ENCODE data around the gene BBS10. TPM values are rescaled to one million over a fixed set of nuclear protein-coding genes. Genes with fewer than 3 reads are reported as not detected.

BBS10 gene
- total and polyA plus RNA-seq, 2 of the 13 experiments (the other 11 are each of a cell fraction or from before 2014, with no cell fraction given) = 4.9 to 7.4 TPM

DNA sequence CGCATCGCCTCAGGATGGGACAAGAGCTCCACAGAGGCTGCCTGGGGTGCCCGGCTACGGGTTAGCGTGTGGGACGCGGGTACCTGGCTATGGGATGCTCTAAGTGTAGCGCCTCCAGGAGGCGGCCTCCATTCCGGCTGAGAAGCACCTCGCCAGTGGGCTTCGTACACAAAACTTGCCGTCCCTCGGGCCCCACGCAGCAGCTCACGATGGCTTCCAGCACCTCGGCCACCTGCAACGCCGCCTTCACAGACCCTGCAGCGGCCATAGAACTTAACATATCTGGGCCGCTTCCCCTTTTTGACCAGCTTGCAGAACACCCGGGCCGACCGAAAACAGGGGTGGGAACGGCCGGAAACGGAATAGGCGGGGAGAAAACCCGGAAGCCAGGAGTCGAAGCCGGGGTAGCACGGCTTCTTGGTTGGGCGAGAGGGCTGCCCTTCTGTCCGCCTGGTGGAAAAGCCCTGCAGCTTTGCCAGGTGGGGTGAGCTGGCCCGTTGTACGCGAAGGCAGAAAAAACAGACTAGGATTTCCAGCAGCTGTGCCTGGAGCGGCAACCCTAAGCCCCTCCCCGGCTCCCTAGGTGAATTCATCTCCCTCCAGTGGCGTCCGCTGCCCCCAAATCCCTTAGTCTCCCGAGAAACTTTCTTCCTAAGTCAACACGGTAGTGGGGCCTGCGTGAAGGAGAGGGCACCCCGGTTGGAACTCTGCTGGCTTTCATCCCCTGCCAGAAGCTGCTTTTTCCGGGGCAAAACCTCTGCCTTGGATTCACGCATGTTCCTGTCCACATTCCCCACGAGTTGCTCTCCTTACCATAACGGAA, at the start of gene BBS10 (continued):
- TF ChIP-seq, protein P1, sequence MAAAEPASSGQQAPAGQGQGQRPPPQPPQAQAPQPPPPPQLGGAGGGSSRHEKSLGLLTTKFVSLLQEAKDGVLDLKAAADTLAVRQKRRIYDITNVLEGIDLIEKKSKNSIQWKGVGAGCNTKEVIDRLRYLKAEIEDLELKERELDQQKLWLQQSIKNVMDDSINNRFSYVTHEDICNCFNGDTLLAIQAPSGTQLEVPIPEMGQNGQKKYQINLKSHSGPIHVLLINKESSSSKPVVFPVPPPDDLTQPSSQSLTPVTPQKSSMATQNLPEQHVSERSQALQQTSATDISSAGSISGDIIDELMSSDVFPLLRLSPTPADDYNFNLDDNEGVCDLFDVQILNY (CRISPR knock-in tag; conservative IDR thresholded peaks at IDR 0.05) = no peak
- no peak for TF ChIP-seq PRPF4 (IDR thresholded peaks at IDR 0.05; ENCODE audit: low read depth, low read length, poor library complexity, severe bottlenecking)
- TF ChIP-seq ZNF343 (CRISPR knock-in tag; IDR thresholded peaks at IDR 0.05) = peak; percentile 76; the same call in 1 of the 2 replicates
- TF ChIP-seq GLI4 (CRISPR knock-in tag; IDR thresholded peaks at IDR 0.05; ENCODE audit: borderline replicate concordance) = no peak
- TF ChIP-seq U2AF1 (optimal IDR thresholded peaks at IDR 0.05; ENCODE audit: low read depth, low read length) = no peak
- TF ChIP-seq NR0B2 (CRISPR knock-in tag; IDR thresholded peaks at IDR 0.05) = peak; percentile 63; the same call in 1 of the 2 replicates
- no peak for TF ChIP-seq PATZ1 (CRISPR knock-in tag; IDR thresholded peaks at IDR 0.05)
- TF ChIP-seq, protein P2, sequence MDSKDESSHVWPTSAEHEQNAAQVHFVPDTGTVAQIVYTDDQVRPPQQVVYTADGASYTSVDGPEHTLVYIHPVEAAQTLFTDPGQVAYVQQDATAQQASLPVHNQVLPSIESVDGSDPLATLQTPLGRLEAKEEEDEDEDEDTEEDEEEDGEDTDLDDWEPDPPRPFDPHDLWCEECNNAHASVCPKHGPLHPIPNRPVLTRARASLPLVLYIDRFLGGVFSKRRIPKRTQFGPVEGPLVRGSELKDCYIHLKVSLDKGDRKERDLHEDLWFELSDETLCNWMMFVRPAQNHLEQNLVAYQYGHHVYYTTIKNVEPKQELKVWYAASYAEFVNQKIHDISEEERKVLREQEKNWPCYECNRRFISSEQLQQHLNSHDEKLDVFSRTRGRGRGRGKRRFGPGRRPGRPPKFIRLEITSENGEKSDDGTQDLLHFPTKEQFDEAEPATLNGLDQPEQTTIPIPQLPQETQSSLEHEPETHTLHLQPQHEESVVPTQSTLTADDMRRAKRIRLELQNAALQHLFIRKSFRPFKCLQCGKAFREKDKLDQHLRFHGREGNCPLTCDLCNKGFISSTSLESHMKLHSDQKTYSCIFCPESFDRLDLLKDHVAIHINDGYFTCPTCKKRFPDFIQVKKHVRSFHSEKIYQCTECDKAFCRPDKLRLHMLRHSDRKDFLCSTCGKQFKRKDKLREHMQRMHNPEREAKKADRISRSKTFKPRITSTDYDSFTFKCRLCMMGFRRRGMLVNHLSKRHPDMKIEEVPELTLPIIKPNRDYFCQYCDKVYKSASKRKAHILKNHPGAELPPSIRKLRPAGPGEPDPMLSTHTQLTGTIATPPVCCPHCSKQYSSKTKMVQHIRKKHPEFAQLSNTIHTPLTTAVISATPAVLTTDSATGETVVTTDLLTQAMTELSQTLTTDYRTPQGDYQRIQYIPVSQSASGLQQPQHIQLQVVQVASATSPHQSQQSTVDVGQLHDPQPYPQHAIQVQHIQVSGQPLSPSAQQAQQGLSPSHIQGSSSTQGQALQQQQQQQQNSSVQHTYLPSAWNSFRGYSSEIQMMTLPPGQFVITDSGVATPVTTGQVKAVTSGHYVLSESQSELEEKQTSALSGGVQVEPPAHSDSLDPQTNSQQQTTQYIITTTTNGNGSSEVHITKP (CRISPR knock-in tag; IDR thresholded peaks at IDR 0.05; ENCODE audit: low read depth) = no peak
- TF ChIP-seq ZFP82 (CRISPR knock-in tag; IDR thresholded peaks at IDR 0.05; ENCODE audit: borderline replicate concordance) = no peak
- no peak for TF ChIP-seq ZNF3 (CRISPR knock-in tag; IDR thresholded peaks at IDR 0.05)
- TF ChIP-seq TBX3 (IDR thresholded peaks at IDR 0.05; ENCODE audit: borderline replicate concordance) = no peak
- no peak for TF ChIP-seq ZNF644 (CRISPR knock-in tag; IDR thresholded peaks at IDR 0.05; ENCODE audit: low read depth)
- TF ChIP-seq, protein P3, sequence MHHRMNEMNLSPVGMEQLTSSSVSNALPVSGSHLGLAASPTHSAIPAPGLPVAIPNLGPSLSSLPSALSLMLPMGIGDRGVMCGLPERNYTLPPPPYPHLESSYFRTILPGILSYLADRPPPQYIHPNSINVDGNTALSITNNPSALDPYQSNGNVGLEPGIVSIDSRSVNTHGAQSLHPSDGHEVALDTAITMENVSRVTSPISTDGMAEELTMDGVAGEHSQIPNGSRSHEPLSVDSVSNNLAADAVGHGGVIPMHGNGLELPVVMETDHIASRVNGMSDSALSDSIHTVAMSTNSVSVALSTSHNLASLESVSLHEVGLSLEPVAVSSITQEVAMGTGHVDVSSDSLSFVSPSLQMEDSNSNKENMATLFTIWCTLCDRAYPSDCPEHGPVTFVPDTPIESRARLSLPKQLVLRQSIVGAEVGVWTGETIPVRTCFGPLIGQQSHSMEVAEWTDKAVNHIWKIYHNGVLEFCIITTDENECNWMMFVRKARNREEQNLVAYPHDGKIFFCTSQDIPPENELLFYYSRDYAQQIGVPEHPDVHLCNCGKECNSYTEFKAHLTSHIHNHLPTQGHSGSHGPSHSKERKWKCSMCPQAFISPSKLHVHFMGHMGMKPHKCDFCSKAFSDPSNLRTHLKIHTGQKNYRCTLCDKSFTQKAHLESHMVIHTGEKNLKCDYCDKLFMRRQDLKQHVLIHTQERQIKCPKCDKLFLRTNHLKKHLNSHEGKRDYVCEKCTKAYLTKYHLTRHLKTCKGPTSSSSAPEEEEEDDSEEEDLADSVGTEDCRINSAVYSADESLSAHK (CRISPR knock-in tag; IDR thresholded peaks at IDR 0.05; ENCODE audit: borderline replicate concordance) = no peak
- TF ChIP-seq ARID3A (IDR thresholded peaks at IDR 0.05; ENCODE audit: low read depth, low read length) = no peak
- peak; percentile 34; the same call in 1 of the 2 replicates for TF ChIP-seq CBX5 (CRISPR knock-in tag; IDR thresholded peaks at IDR 0.05; ENCODE audit: borderline replicate concordance)
- no peak for TF ChIP-seq ZNF530 (CRISPR knock-in tag; IDR thresholded peaks at IDR 0.05; ENCODE audit: low read depth)

All from HepG2 (cell line).